K562 (cell line): ENCODE results near the gene MTMR3. TPM values are rescaled to one million over a fixed set of nuclear protein-coding genes. Genes with fewer than 3 reads are reported as not detected.

Source experiments
- ATAC-seq: fragments of 200-7000 bp; cut with Tn5 transposase; 3 replicates; pipeline ENCODE4 v1.9.1; 2020; ENCODE audit warnings: moderate library complexity
- BruUV-seq: library from RNA; stranded (reverse); fragments of 400-500 nt; replicated peaks from 2 replicates; lab custom pipeline; 2021; lab: Mats Ljungman, UMichigan
- CTCF ChIA-PET: fragments of 300-600 bp; formaldehyde crosslinking; extraction: SDS; loops from one replicate; lab custom pipeline; 2021; ENCODE audit warnings: low intra/inter-chr PET ratio; lab: Yijun Ruan, JAX
- POLR2A ChIA-PET: fragments of 300-600, 350-650 bp; sonication (Branson Sonifier 250); formaldehyde crosslinking; extraction: SDS; loops from one replicate; lab custom pipeline; 2021; ENCODE audit warnings: antibody characterized with exemption, inconsistent platforms; lab: Yijun Ruan, JAX
- DNase-seq, 4 experiments: peaks; one replicate each; pipeline versions ENCODE4 v3.0.0 to v3.0.0-alpha.2; 2011 to 2018; ENCODE audit warnings: low spot score in 3 of 4, mixed read lengths in 3 of 4; ENCODE audit errors: extremely low read depth in 1 of 4
- FAIRE-seq: peaks from 2 replicates; lab custom pipeline; 2011; peaks lifted over from hg19 to GRCh38; lab: Jason Lieb, UNC
- H2AFZ ChIP-seq: 2 replicates; pipeline ENCODE4 v1.6.0; 2011; ENCODE audit warnings: low read depth, low read length, control low read depth, inconsistent platforms
- H3K27ac ChIP-seq: fragments of 200-600 bp; 3 replicates; pipeline ENCODE4 v1.8.0; 2011; ENCODE audit warnings: low read depth, mild to moderate bottlenecking, control low read depth, inconsistent platforms, low read length, moderate library complexity, mixed read lengths; ENCODE audit errors: extremely low read depth
- H3K27me3 ChIP-seq, 2 experiments: fragments of 300-600 bp in 1 of 2; 2 replicates in 1 of 2; 3 replicates in 1 of 2; pipeline versions ENCODE4 v1.6.0 to v1.8.0; 2011; ENCODE audit warnings: inconsistent platforms in 2 of 2, low read length in 2 of 2, mild to moderate bottlenecking in 1 of 2, mixed read lengths in 1 of 2, moderate library complexity in 1 of 2; ENCODE audit not compliant: control insufficient read depth in 2 of 2, insufficient read depth in 2 of 2
- H3K36me3 ChIP-seq: fragments of 300-600 bp; 3 replicates; pipeline ENCODE4 v1.8.0; 2011; ENCODE audit warnings: mild to moderate bottlenecking, low read length, inconsistent platforms; ENCODE audit not compliant: control insufficient read depth, insufficient read depth
- H3K4me1 ChIP-seq, 2 experiments: fragments of 200-600 bp in 1 of 2; replicated peaks in 1 of 2; 2 replicates in 1 of 2; 3 replicates in 1 of 2; pipeline versions ENCODE4 v1.5.1 to v1.8.0; 2011; ENCODE audit warnings: inconsistent platforms in 2 of 2, low read length in 2 of 2, mild to moderate bottlenecking in 1 of 2, mixed read lengths in 1 of 2, moderate library complexity in 1 of 2; ENCODE audit not compliant: control insufficient read depth in 2 of 2, insufficient read depth in 2 of 2
- H3K4me2 ChIP-seq: 2 replicates; pipeline ENCODE4 v1.6.1; 2011; ENCODE audit warnings: low read length, control low read depth, inconsistent platforms, mixed read lengths; ENCODE audit not compliant: insufficient read depth
- H3K4me3 ChIP-seq: fragments of 200-600 bp; sonication (generic), shearing (Covaris generic); 2 replicates; pipeline ENCODE4 v1.5.1; 2016; ENCODE audit warnings: control low read depth, inconsistent platforms
- H3K79me2 ChIP-seq: fragments of 200-600 bp; 3 replicates; pipeline ENCODE4 v1.8.0; 2011; ENCODE audit warnings: low read length, inconsistent platforms; ENCODE audit not compliant: control insufficient read depth, insufficient read depth
- H3K9ac ChIP-seq, 2 experiments: 2 replicates each; pipeline versions ENCODE4 v1.6.0 to v1.6.1; 2011; ENCODE audit warnings: low read depth in 2 of 2, low read length in 2 of 2, control low read depth in 1 of 2, inconsistent platforms in 1 of 2, mild to moderate bottlenecking in 1 of 2, mixed read lengths in 1 of 2; ENCODE audit not compliant: insufficient read depth in 1 of 2
- H3K9me1 ChIP-seq: one replicate; pipeline ENCODE4 v1.6.0; 2011; ENCODE audit warnings: inconsistent platforms, mild to moderate bottlenecking, low read length, moderate library complexity; ENCODE audit not compliant: control insufficient read depth, insufficient read depth
- H3K9me3 ChIP-seq: replicated peaks from 2 replicates; pipeline ENCODE4 v1.5.1; 2011; ENCODE audit warnings: low read depth, low read length, inconsistent platforms; ENCODE audit not compliant: control insufficient read depth, insufficient read depth
- H4K20me1 ChIP-seq: replicated peaks from 2 replicates; pipeline ENCODE4 v1.6.1; 2011; ENCODE audit warnings: low read length, inconsistent platforms, mixed read lengths; ENCODE audit not compliant: control insufficient read depth, insufficient read depth
- ARID1B ChIP-seq: fragments of 450-650 bp; IDR thresholded peaks from 2 replicates; pipeline ENCODE4 v1.6.1; 2016; ENCODE audit warnings: antibody characterized with exemption, mild to moderate bottlenecking, inconsistent platforms
- CBFA2T3 ChIP-seq: fragments of 450-650 bp; IDR thresholded peaks from 2 replicates; pipeline ENCODE4 v1.6.1; 2017
- CEBPB ChIP-seq: fragments of 450-650 bp; IDR thresholded peaks from 2 replicates; pipeline ENCODE4 v1.6.1; 2016; ENCODE audit warnings: missing genetic modification characterization, missing compliant biosample characterization
- DPF2 ChIP-seq: fragments of 450-650 bp; IDR thresholded peaks from 2 replicates; pipeline ENCODE4 v1.6.1; 2016
- PATZ1 ChIP-seq: fragments of 250-450 bp; sonication (Bioruptor Pico); IDR thresholded peaks from 2 replicates; pipeline ENCODE4 v1.5.0; 2020; ENCODE audit warnings: mild to moderate bottlenecking, borderline replicate concordance
- PHF21A ChIP-seq: fragments of 450-650 bp; IDR thresholded peaks from 2 replicates; pipeline ENCODE4 v1.6.1; 2017; ENCODE audit warnings: low read depth, borderline replicate concordance
- TCF3 ChIP-seq: sonication (generic); formaldehyde crosslinking; IDR thresholded peaks from 2 replicates; pipeline ENCODE4 v1.4.0; 2020; ENCODE audit warnings: mild to moderate bottlenecking, missing genetic modification reagents
- TEAD4 ChIP-seq, 2 experiments: sonication (generic) in 1 of 2; formaldehyde crosslinking in 1 of 2; IDR thresholded peaks; 2 replicates each; pipeline versions ENCODE4 v1.6.1 to v1.8.0; 2012 to 2022; ENCODE audit warnings: borderline replicate concordance in 1 of 2, inconsistent platforms in 1 of 2, low read length in 1 of 2, mild to moderate bottlenecking in 1 of 2, missing genetic modification reagents in 1 of 2
- TFE3 ChIP-seq: fragments of 450-650 bp; formaldehyde crosslinking; IDR thresholded peaks from 2 replicates; pipeline ENCODE4 v1.4.0; 2020; ENCODE audit warnings: mild to moderate bottlenecking, mixed read lengths
- TOE1 ChIP-seq, 2 experiments: fragments of 450-650 bp in 1 of 2; sonication (generic) in 1 of 2; formaldehyde crosslinking in 1 of 2; IDR thresholded peaks; 2 replicates each; pipeline versions ENCODE4 v1.7.1 to v1.8.0; 2016 to 2022; ENCODE audit warnings: borderline replicate concordance in 2 of 2, mild to moderate bottlenecking in 2 of 2, antibody characterized with exemption in 1 of 2, inconsistent platforms in 1 of 2, low read depth in 1 of 2, missing genetic modification reagents in 1 of 2, moderate library complexity in 1 of 2
- ZBTB2 ChIP-seq: fragments of 450-650 bp; IDR thresholded peaks from 2 replicates; pipeline ENCODE4 v1.6.1; 2016; ENCODE audit warnings: antibody characterized with exemption
- ZSCAN29 ChIP-seq: fragments of 450-650 bp; IDR thresholded peaks from 2 replicates; pipeline ENCODE4 v1.6.1; 2017
- WGBS: fragments of 100-300 bp; shearing (Covaris generic); methylation state at CpG from one replicate; pipeline ENCODE4 v1.1.6; 2016; ENCODE audit warnings: low coverage, mixed read lengths; ENCODE audit not compliant: insufficient coverage; ENCODE audit errors: missing lambda C conversion rate; 5-methylcytosine and 5-hydroxymethylcytosine counted together
- in situ Hi-C: fragments of 300-500 bp; cut with MboI; formaldehyde crosslinking; loops from 4 replicates; pipeline ENCODE4 v1.15.0; 2018; ENCODE audit warnings: inconsistent platforms, mixed read lengths
- intact Hi-C: fragments of 100-400 bp; cut with micrococcal nuclease; formaldehyde crosslinking; loops from 2 replicates; pipeline ENCODE4 v1.14.2; 2022
- polyA plus RNA-seq, 8 experiments: library from polyadenylated mRNA; depleted of rRNA in 4 of 8; stranded (reverse) in 5 of 8; unstranded in 3 of 8; fragments of >200 nt; fragmentation: Nextera tagmentation in 2 of 8; fragmentation: Illumina TruSeq in 1 of 8; extraction: Ambion mirVana in 2 of 8; extraction: Trizol in 1 of 8; gene quantifications; 2 replicates each; pipeline versions ENCODE4 v1.2.1 to v1.2.3, GENCODE V29; 2011 to 2014; ENCODE audit warnings: inconsistent platforms in 1 of 8, missing spikeins in 1 of 8
- total RNA-seq, 7 experiments: library from RNA; depleted of rRNA in 6 of 7; stranded (reverse); fragments of >200 nt in 6 of 7; fragmentation: Illumina TruSeq in 2 of 7; extraction: Trizol in 2 of 7; gene quantifications; 2 replicates each; pipeline versions ENCODE4 v1.2.1 to v1.2.3, GENCODE V29; 2011 to 2021; ENCODE audit warnings: low replicate concordance in 1 of 7

Gene MTMR3
- total and polyA plus RNA-seq, 9 of the 15 experiments (the other 6 are each of a cell fraction or from before 2014, with no cell fraction given): 1.6 to 13.7 (median 7.9) TPM

GRCh38 chr22:29954203-29954855 is 71.4 kb downstream of the MTMR3 start:
- no peaks in the 10 kb centered on the region for H3K36me3 ChIP-seq
- peaks cover 5 to 32% of the 10 kb centered on the region in 2 experiments; a peak in 4 of 5 replicates for H3K4me1 ChIP-seq
- intact Hi-C loops (no loop called here), in situ Hi-C loops (no loop called here)
- peaks cover 36% of the 10 kb centered on the region for H3K79me2 ChIP-seq
- DNase-seq (peak in 2 of 4 experiments; percentile 15 to 67), ATAC-seq (peak; percentile 74), FAIRE-seq (peak; percentile 80)
- ChIA-PET CTCF (no interaction called here), POLR2A (no interaction called here)
- H3K9me3 ChIP-seq: no peaks in the 10 kb centered on the region
- H3K27ac ChIP-seq: no peak overlapping the region
- no peak overlapping the region; the same call in 1 of the 2 replicates for H3K4me2 ChIP-seq
- H3K9ac ChIP-seq: no peak overlapping the region
- no peaks in the 10 kb centered on the region for H3K27me3 ChIP-seq
- no peaks in the 10 kb centered on the region for H4K20me1 ChIP-seq
- no peaks in the 10 kb centered on the region for H3K9me1 ChIP-seq
- no TSS peak for BruUV-seq
- 23% methylated on average over 8 of the region's 9 CpGs for WGBS
- no peak overlapping the region for H3K4me3 ChIP-seq
- H2AFZ ChIP-seq: no peak overlapping the region
- TF ChIP-seq ZBTB2 (no peak), PHF21A (no peak), DPF2 (peak; percentile 21; the same call in 1 of the 2 replicates), CBFA2T3 (peak; percentile 49), TOE1 (IDR thresholded peaks at IDR 0.05; ENCODE audit: borderline replicate concordance) (peak; percentile 66; the same call in 1 of the 2 replicates), TOE1 (CRISPR knock-in tag; IDR thresholded peaks at IDR 0.05; ENCODE audit: borderline replicate concordance, low read depth) (no peak), TEAD4 (IDR thresholded peaks at IDR 0.05; ENCODE audit: low read length) (0 out of 2 replicates have a peak, but pooled peaks have one; percentile 46), TEAD4 (CRISPR knock-in tag; IDR thresholded peaks at IDR 0.05; ENCODE audit: borderline replicate concordance) (no peak), ARID1B (peak; percentile 32; the same call in 1 of the 2 replicates), CEBPB (0 out of 2 replicates have a peak, but pooled peaks have one; percentile 22), PATZ1 (CRISPR knock-in tag) (no peak), TCF3 (CRISPR knock-in tag) (peak; percentile 23; the same call in 1 of the 2 replicates), TFE3 (CRISPR knock-in tag) (peak; percentile 89), ZSCAN29 (0 out of 2 replicates have a peak, but pooled peaks have one; percentile 8)
